SK-N-SH (cell line): ENCODE measurements around the gene MRPL9. TPM values are rescaled to one million over a fixed set of nuclear protein-coding genes. Genes with fewer than 3 reads are reported as not detected.

Source experiments
- CTCF ChIA-PET: fragments of 300-600, 350-600 bp; formaldehyde crosslinking; extraction: SDS; loops from one replicate; lab custom pipeline; 2021; lab: Yijun Ruan, JAX
- POLR2A ChIA-PET: fragments of 350-600 bp; sonication (Branson Sonifier 250); formaldehyde crosslinking; extraction: SDS; loops from one replicate; lab custom pipeline; 2020; ENCODE audit warnings: antibody characterized with exemption, inconsistent platforms; lab: Yijun Ruan, JAX
- DNase-seq: peaks from one replicate; pipeline ENCODE4 v3.0.0; 2012
- H2AFZ ChIP-seq: fragments of 200-600 bp; sonication (generic); 2 replicates; pipeline ENCODE4 v1.8.1; 2016; ENCODE audit warnings: antibody characterized with exemption, mild to moderate bottlenecking, low read depth
- H3F3A ChIP-seq: fragments of 200-600 bp; sonication (generic); replicated peaks from 2 replicates; pipeline ENCODE3; 2016; ENCODE audit warnings: antibody characterized with exemption, mild to moderate bottlenecking; ENCODE audit not compliant: insufficient read depth
- H3K27ac ChIP-seq, 2 experiments: fragments of 200-500 bp in 1 of 2; fragments of 200-600 bp in 1 of 2; sonication (Bioruptor generic) in 1 of 2; sonication (generic), shearing (Covaris generic) in 1 of 2; 2 replicates each; pipeline versions ENCODE4 v1.5.1 to v1.6.1; 2014 to 2016; ENCODE audit warnings: low read depth in 2 of 2, inconsistent platforms in 1 of 2, low read length in 1 of 2, mild to moderate bottlenecking in 1 of 2, mixed read lengths in 1 of 2
- H3K27me3 ChIP-seq: fragments of 200-600 bp; sonication (generic), shearing (Covaris generic); 2 replicates; pipeline ENCODE4 v1.6.1; 2016; ENCODE audit warnings: mixed run types; ENCODE audit not compliant: insufficient read depth
- H3K36me3 ChIP-seq, 2 experiments: fragments of 200-500 bp in 1 of 2; fragments of 200-600 bp in 1 of 2; sonication (Bioruptor generic) in 1 of 2; sonication (generic) in 1 of 2; replicated peaks in 1 of 2; 2 replicates each; pipeline versions ENCODE3 to v1.5.1; 2014 to 2016; ENCODE audit warnings: low read length in 1 of 2, mild to moderate bottlenecking in 1 of 2; ENCODE audit not compliant: insufficient read depth in 2 of 2, control insufficient read depth in 1 of 2
- H3K4me1 ChIP-seq, 2 experiments: fragments of 200-500 bp in 1 of 2; fragments of 200-600 bp in 1 of 2; sonication (Bioruptor generic) in 1 of 2; sonication (generic), shearing (Covaris generic) in 1 of 2; 2 replicates each; pipeline versions ENCODE4 v1.5.1 to v1.6.1; 2014 to 2016; ENCODE audit warnings: low read depth in 1 of 2, low read length in 1 of 2, mixed run types in 1 of 2; ENCODE audit not compliant: insufficient read depth in 2 of 2, control insufficient read depth in 1 of 2
- H3K4me2 ChIP-seq: fragments of 200-600 bp; sonication (generic), shearing (Covaris generic); 2 replicates; pipeline ENCODE4 v1.6.1; 2017; ENCODE audit warnings: mixed run types
- H3K4me3 ChIP-seq, 2 experiments: fragments of 200-500 bp in 1 of 2; fragments of 200-600 bp in 1 of 2; sonication (Bioruptor generic) in 1 of 2; sonication (generic), shearing (Covaris generic) in 1 of 2; 2 replicates each; pipeline versions ENCODE4 v1.5.1 to v1.8.1; 2014 to 2016; ENCODE audit warnings: low read depth in 2 of 2, inconsistent platforms in 1 of 2, low read length in 1 of 2, mild to moderate bottlenecking in 1 of 2, mixed read lengths in 1 of 2, moderate library complexity in 1 of 2
- H3K79me2 ChIP-seq: fragments of 200-600 bp; sonication (generic); 2 replicates; pipeline ENCODE4 v1.8.1; 2017; ENCODE audit warnings: mild to moderate bottlenecking; ENCODE audit not compliant: insufficient read depth
- H3K9ac ChIP-seq: fragments of 200-600 bp; sonication (generic); 2 replicates; pipeline ENCODE4 v1.6.1; 2017; ENCODE audit warnings: mixed run types
- H3K9me2 ChIP-seq: fragments of 200-600 bp; sonication (generic); 2 replicates; pipeline ENCODE4 v1.6.1; 2017; ENCODE audit warnings: mixed run types
- H3K9me3 ChIP-seq: fragments of 200-600 bp; sonication (generic); 2 replicates; pipeline ENCODE4 v1.6.1; 2017; ENCODE audit warnings: mixed run types, mild to moderate bottlenecking, moderate library complexity
- H4K20me1 ChIP-seq: fragments of 200-600 bp; sonication (generic); 2 replicates; pipeline ENCODE4 v1.6.1; 2017; ENCODE audit warnings: mild to moderate bottlenecking, mixed run types; ENCODE audit not compliant: insufficient read depth
- CHD2 ChIP-seq: fragments of 150-350 bp; IDR thresholded peaks from 2 replicates; pipeline ENCODE4 v1.6.1; 2018; ENCODE audit warnings: low read length; ENCODE audit not compliant: partially characterized antibody
- ELF1 ChIP-seq: IDR thresholded peaks from 2 replicates; pipeline ENCODE4 v1.4.0; 2012
- FOXJ3 ChIP-seq: sonication (generic); formaldehyde crosslinking; IDR thresholded peaks from 2 replicates; pipeline ENCODE4 v1.5.1; 2020; ENCODE audit warnings: mild to moderate bottlenecking, missing genetic modification reagents
- GABPA ChIP-seq: IDR thresholded peaks from 2 replicates; pipeline ENCODE4 v1.4.0; 2012; ENCODE audit warnings: low read depth, mild to moderate bottlenecking
- MEF2A ChIP-seq: IDR thresholded peaks from 2 replicates; pipeline ENCODE4 v1.4.0; 2012; ENCODE audit warnings: low read depth, borderline replicate concordance
- MXI1 ChIP-seq: IDR thresholded peaks from 2 replicates; pipeline ENCODE4 v1.6.1; 2012; ENCODE audit warnings: mild to moderate bottlenecking, low read depth, low read length, improper control_type of control experiment
- NFIC ChIP-seq: IDR thresholded peaks from 2 replicates; pipeline ENCODE4 v1.4.0; 2012; ENCODE audit warnings: borderline replicate concordance
- POLR2AphosphoS5 ChIP-seq: IDR thresholded peaks from 2 replicates; pipeline ENCODE4 v1.6.1; 2012; ENCODE audit warnings: low read depth, low read length
- RAD21 ChIP-seq: IDR thresholded peaks from 2 replicates; pipeline ENCODE4 v1.6.1; 2012; ENCODE audit warnings: mild to moderate bottlenecking, low read length
- SIN3A ChIP-seq: IDR thresholded peaks from 2 replicates; pipeline ENCODE4 v1.6.1; 2012; ENCODE audit warnings: low read depth, mild to moderate bottlenecking, low read length, moderate library complexity, borderline replicate concordance
- SMC3 ChIP-seq: IDR thresholded peaks from 2 replicates; pipeline ENCODE4 v1.6.1; 2012; ENCODE audit warnings: low read depth, low read length, improper control_type of control experiment
- TAF1 ChIP-seq: IDR thresholded peaks from 2 replicates; pipeline ENCODE4 v1.6.1; 2012; ENCODE audit warnings: low read depth, mild to moderate bottlenecking, low read length, moderate library complexity, borderline replicate concordance
- TCF12 ChIP-seq: IDR thresholded peaks from 2 replicates; pipeline ENCODE4 v1.4.0; 2012
- WGBS: methylation state at CpG from one replicate; pipeline ENCODE4 v1.1.6; 2017; ENCODE audit warnings: low lambda C conversion rate; 5-methylcytosine and 5-hydroxymethylcytosine counted together
- polyA plus RNA-seq, 3 experiments: library from polyadenylated mRNA; depleted of rRNA; stranded (reverse); fragments of >200 nt; gene quantifications; 2 replicates each; pipeline ENCODE4 v1.2.3, GENCODE V29; 2012
- TF ChIP-seq, protein P1 (sequence below): fragments of 200-600 bp; sonication (generic); IDR thresholded peaks from 2 replicates; pipeline ENCODE4 v1.6.1; 2017; ENCODE audit warnings: antibody characterized with exemption, mild to moderate bottlenecking, moderate library complexity
- TF ChIP-seq, protein P2 (sequence below): IDR thresholded peaks from 2 replicates; pipeline ENCODE4; 2012
- TF ChIP-seq, protein P3 (sequence below): IDR thresholded peaks from 2 replicates; pipeline ENCODE4 v1.4.0; 2012; ENCODE audit warnings: low read depth, borderline replicate concordance
- TF ChIP-seq, protein P4 (sequence below): fragments of 150-350 bp; IDR thresholded peaks from 2 replicates; pipeline ENCODE4 v1.6.1; 2017; ENCODE audit warnings: antibody characterized with exemption, low read length, low read depth, borderline replicate concordance
- TF ChIP-seq, protein P5 (sequence below): IDR thresholded peaks from 2 replicates; pipeline ENCODE4 v1.4.0; 2012; ENCODE audit warnings: low read depth

The MRPL9 gene
- polyA plus RNA-seq, 1 of the 3 experiments (the other 2 are of a cell fraction), result 76.2 TPM

DNA sequence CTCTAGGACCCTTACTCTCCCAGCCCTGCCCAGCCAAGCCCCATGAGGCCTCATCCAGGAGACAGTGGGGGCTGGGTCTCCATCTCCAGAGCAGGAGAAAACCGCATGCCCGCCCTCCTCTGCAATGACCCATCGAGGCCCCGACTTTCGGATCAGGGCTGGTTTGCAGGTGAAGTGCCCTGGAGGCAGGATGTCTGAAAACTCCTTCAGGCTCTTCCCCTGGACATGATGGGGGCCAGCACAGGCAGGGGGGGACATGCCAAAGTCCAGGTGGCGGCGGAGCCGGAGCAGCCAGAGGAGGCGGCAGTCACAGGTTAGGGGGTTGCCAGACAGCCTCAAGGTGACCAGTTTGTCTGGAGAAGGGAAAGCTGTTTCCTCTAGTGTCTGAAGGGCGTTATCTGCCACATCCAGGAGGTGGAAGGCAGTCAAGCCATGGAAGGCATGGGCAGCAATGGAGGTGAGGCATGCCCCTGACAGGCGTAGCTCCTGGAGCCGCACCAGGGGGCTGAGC, 38.1 kb upstream of the MRPL9 start:
- Histone ChIP-seq H3K4me3 (no peak overlapping the region), H4K20me1 (no peaks in the 10 kb centered on the region), H3K27me3 (peaks cover 53% of the 10 kb centered on the region), H3F3A (no peaks in the 10 kb centered on the region), H3K36me3 (no peaks in the 10 kb centered on the region), H3K9ac (no peak overlapping the region), H3K9me3 (no peaks in the 10 kb centered on the region), H3K9me2 (no peaks in the 10 kb centered on the region), H2AFZ (no peak overlapping the region), H3K27ac (no peak overlapping the region; a peak in 1 of 4 replicates), H3K79me2 (no peaks in the 10 kb centered on the region), H3K4me2 (no peak overlapping the region), H3K4me1 (peaks cover 0 to 51% of the 10 kb centered on the region in 2 experiments; a peak in 2 of 4 replicates)
- DNase-seq, result no peak
- CTCF ChIA-PET, result interaction anchor here (2.5 kb wide), 1 partner anchor 12 kb away, joined by 9 read pairs; no protein-coding TSS in a partner anchor
- POLR2A ChIA-PET, result no interaction called here
- TF ChIP-seq MXI1 (no peak), SIN3A (no peak), NFIC (no peak), ELF1 (no peak), CHD2 (no peak), SMC3 (no peak), MEF2A (no peak), TCF12 (no peak), POLR2AphosphoS5 (no peak), RAD21 (no peak), TAF1 (no peak), GABPA (no peak), FOXJ3 (CRISPR knock-in tag) (no peak)
- TF ChIP-seq, protein P1, sequence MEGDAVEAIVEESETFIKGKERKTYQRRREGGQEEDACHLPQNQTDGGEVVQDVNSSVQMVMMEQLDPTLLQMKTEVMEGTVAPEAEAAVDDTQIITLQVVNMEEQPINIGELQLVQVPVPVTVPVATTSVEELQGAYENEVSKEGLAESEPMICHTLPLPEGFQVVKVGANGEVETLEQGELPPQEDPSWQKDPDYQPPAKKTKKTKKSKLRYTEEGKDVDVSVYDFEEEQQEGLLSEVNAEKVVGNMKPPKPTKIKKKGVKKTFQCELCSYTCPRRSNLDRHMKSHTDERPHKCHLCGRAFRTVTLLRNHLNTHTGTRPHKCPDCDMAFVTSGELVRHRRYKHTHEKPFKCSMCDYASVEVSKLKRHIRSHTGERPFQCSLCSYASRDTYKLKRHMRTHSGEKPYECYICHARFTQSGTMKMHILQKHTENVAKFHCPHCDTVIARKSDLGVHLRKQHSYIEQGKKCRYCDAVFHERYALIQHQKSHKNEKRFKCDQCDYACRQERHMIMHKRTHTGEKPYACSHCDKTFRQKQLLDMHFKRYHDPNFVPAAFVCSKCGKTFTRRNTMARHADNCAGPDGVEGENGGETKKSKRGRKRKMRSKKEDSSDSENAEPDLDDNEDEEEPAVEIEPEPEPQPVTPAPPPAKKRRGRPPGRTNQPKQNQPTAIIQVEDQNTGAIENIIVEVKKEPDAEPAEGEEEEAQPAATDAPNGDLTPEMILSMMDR, result no peak
- TF ChIP-seq, protein P2, sequence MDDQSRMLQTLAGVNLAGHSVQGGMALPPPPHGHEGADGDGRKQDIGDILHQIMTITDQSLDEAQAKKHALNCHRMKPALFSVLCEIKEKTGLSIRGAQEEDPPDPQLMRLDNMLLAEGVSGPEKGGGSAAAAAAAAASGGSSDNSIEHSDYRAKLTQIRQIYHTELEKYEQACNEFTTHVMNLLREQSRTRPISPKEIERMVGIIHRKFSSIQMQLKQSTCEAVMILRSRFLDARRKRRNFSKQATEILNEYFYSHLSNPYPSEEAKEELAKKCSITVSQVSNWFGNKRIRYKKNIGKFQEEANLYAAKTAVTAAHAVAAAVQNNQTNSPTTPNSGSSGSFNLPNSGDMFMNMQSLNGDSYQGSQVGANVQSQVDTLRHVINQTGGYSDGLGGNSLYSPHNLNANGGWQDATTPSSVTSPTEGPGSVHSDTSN, result no peak
- TF ChIP-seq, protein P3, sequence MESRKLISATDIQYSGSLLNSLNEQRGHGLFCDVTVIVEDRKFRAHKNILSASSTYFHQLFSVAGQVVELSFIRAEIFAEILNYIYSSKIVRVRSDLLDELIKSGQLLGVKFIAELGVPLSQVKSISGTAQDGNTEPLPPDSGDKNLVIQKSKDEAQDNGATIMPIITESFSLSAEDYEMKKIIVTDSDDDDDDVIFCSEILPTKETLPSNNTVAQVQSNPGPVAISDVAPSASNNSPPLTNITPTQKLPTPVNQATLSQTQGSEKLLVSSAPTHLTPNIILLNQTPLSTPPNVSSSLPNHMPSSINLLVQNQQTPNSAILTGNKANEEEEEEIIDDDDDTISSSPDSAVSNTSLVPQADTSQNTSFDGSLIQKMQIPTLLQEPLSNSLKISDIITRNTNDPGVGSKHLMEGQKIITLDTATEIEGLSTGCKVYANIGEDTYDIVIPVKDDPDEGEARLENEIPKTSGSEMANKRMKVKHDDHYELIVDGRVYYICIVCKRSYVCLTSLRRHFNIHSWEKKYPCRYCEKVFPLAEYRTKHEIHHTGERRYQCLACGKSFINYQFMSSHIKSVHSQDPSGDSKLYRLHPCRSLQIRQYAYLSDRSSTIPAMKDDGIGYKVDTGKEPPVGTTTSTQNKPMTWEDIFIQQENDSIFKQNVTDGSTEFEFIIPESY, result no peak
- TF ChIP-seq, protein P4, sequence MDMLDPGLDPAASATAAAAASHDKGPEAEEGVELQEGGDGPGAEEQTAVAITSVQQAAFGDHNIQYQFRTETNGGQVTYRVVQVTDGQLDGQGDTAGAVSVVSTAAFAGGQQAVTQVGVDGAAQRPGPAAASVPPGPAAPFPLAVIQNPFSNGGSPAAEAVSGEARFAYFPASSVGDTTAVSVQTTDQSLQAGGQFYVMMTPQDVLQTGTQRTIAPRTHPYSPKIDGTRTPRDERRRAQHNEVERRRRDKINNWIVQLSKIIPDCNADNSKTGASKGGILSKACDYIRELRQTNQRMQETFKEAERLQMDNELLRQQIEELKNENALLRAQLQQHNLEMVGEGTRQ, result no peak
- TF ChIP-seq, protein P5, sequence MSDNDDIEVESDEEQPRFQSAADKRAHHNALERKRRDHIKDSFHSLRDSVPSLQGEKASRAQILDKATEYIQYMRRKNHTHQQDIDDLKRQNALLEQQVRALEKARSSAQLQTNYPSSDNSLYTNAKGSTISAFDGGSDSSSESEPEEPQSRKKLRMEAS, result no peak
- 84% methylated on average over 8 of the region's 12 CpGs for WGBS
